Upper lobe of left lung (tissue), 6 donors: ENCODE data around the gene NEB. TPM values are rescaled to one million over a fixed set of nuclear protein-coding genes. Genes with fewer than 3 reads are reported as not detected.

Source experiments
- ATAC-seq, 2 donors: fragments of 200-7000 bp; cut with Tn5 transposase; one replicate each; pipeline ENCODE4 v1.9.1; 2022; ENCODE audit warnings: mild to moderate bottlenecking in 2 of 2, moderate library complexity in 2 of 2; ENCODE audit not compliant: low FRiP score in 2 of 2
- DNase-seq, 2 donors: peaks; one replicate each; pipeline ENCODE4 v3.0.0-alpha.2; 2019 to 2020
- H3K27ac ChIP-seq, 4 donors: fragments of 200-600 bp; sonication (generic); one replicate each; pipeline ENCODE4 v1.5.1; 2016 to 2019
- H3K27me3 ChIP-seq, 4 donors: fragments of 200-600 bp; sonication (generic); one replicate each; pipeline ENCODE4 v1.5.1; 2017 to 2019
- H3K36me3 ChIP-seq, 4 donors: fragments of 200-600 bp; sonication (generic); one replicate each; pipeline ENCODE4 v1.5.1; 2016 to 2019
- H3K4me1 ChIP-seq, 4 donors: fragments of 200-600 bp; sonication (generic); one replicate each; pipeline ENCODE4 v1.5.1; 2018 to 2019
- H3K4me3 ChIP-seq, 4 donors: fragments of 200-600 bp; sonication (generic); one replicate each; pipeline ENCODE4 v1.5.1; 2017 to 2019; ENCODE audit warnings: mild to moderate bottlenecking in 2 of 4, moderate library complexity in 1 of 4
- H3K9me3 ChIP-seq, 4 donors: fragments of 200-600 bp; sonication (generic); one replicate each; pipeline ENCODE4 v1.5.1; 2018 to 2019
- CTCF ChIP-seq, 6 experiments: fragments of 450-650 bp in 4 of 6; fragments of 200-600 bp in 2 of 6; sonication (generic) in 2 of 6; IDR thresholded peaks; one replicate each; pipeline ENCODE4 v1.5.1; 2016 to 2019; ENCODE audit warnings: antibody characterized with exemption in 6 of 6
- EP300 ChIP-seq, 4 donors: sonication (generic); formaldehyde crosslinking; IDR thresholded peaks; one replicate each; pipeline ENCODE4 v1.5.1; 2017; ENCODE audit warnings: antibody characterized with exemption in 4 of 4, control low read depth in 2 of 4
- POLR2A ChIP-seq, 4 donors: fragments of 450-650 bp; IDR thresholded peaks; one replicate each; pipeline ENCODE4 v1.5.1; 2016 to 2017; ENCODE audit warnings: antibody characterized with exemption in 4 of 4, mild to moderate bottlenecking in 2 of 4
- POLR2AphosphoS5 ChIP-seq, 2 donors: sonication (generic); formaldehyde crosslinking; IDR thresholded peaks; one replicate each; pipeline ENCODE4 v1.5.1; 2017; ENCODE audit warnings: antibody characterized with exemption in 2 of 2
- WGBS, 2 donors: methylation state at CpG; one replicate each; pipeline ENCODE4 v1.1.5; 2017 to 2018; 5-methylcytosine and 5-hydroxymethylcytosine counted together
- total RNA-seq, 6 donors: library from RNA; depleted of rRNA in 4 of 6; stranded (reverse); fragments of >200 nt in 4 of 6; gene quantifications; one replicate each; pipeline versions ENCODE4 v1.1.0 to v1.2.1, GENCODE V29; 2016 to 2021
- donor health status: DM: no; HTN: no; CAD: no; lungs with moderate emphysema.
- donor health status: DM: no; HTN: yes; CAD: no; lungs with severe emphysema.

The NEB gene
- total RNA-seq, 6 donors from 2014 or later: 0.31 to 6.3 (median 2.0) TPM

- DNase-seq: no peak
- Histone ChIP-seq H3K36me3 (no peaks in the 10 kb centered on the region), H3K27ac (no peak overlapping the region), H3K27me3 (no peaks in the 10 kb centered on the region), H3K4me1 (no peaks in the 10 kb centered on the region), H3K9me3 (no peaks in the 10 kb centered on the region), H3K4me3 (no peak overlapping the region)
- 78 to 83% methylated on average over 8 of the region's 8 CpGs for WGBS, 2 donors
- TF ChIP-seq POLR2A (IDR thresholded peaks at IDR 0.05) (no peak), POLR2AphosphoS5 (IDR thresholded peaks at IDR 0.05) (no peak), CTCF (IDR thresholded peaks at IDR 0.05) (no peak), EP300 (IDR thresholded peaks at IDR 0.05) (no peak)
- no peak for ATAC-seq
Observed at GRCh38 chr2:151655663-151656398, 78.4 kb downstream of the NEB start.

GRCh38 chr2:151654891-151655290, 79.4 kb downstream of the NEB start:
- H3K4me3 ChIP-seq: no peak overlapping the region
- TF ChIP-seq EP300 (IDR thresholded peaks at IDR 0.05): no peak
- TF ChIP-seq POLR2A (IDR thresholded peaks at IDR 0.05): no peak
- no peak for TF ChIP-seq CTCF (IDR thresholded peaks at IDR 0.05)
- no peak for TF ChIP-seq POLR2AphosphoS5 (IDR thresholded peaks at IDR 0.05)
- H3K4me1 ChIP-seq: no peaks in the 10 kb centered on the region
- no peaks in the 10 kb centered on the region for H3K27me3 ChIP-seq
- no peak overlapping the region for H3K27ac ChIP-seq
- no peaks in the 10 kb centered on the region for H3K36me3 ChIP-seq
- no peak for DNase-seq
- no peaks in the 10 kb centered on the region for H3K9me3 ChIP-seq
- no peak for ATAC-seq

- Histone ChIP-seq H3K4me3 (no peak overlapping the region), H3K36me3 (no peaks in the 10 kb centered on the region), H3K27me3 (no peaks in the 10 kb centered on the region), H3K9me3 (no peaks in the 10 kb centered on the region), H3K27ac (no peak overlapping the region), H3K4me1 (no peaks in the 10 kb centered on the region)
- TF ChIP-seq EP300 (IDR thresholded peaks at IDR 0.05) (no peak), POLR2AphosphoS5 (IDR thresholded peaks at IDR 0.05) (no peak), CTCF (IDR thresholded peaks at IDR 0.05) (no peak), POLR2A (IDR thresholded peaks at IDR 0.05) (no peak)
- ATAC-seq (no peak), DNase-seq (no peak)
- 80 to 87% methylated on average over 3 of the region's 3 CpGs for whole genome bisulfite sequencing, 2 donors
Observed at GRCh38 chr2:151654085-151654484, 80.2 kb downstream of the NEB start.

GRCh38 chr2:151651274-151651673, 83.0 kb downstream of the NEB start:
- H3K4me1 ChIP-seq: no peaks in the 10 kb centered on the region
- TF ChIP-seq POLR2A (IDR thresholded peaks at IDR 0.05): no peak
- no peak for TF ChIP-seq CTCF (IDR thresholded peaks at IDR 0.05)
- H3K27me3 ChIP-seq: no peaks in the 10 kb centered on the region
- WGBS, 2 donors: 81 to 94% methylated on average over 3 of the region's 3 CpGs
- DNase-seq (no peak), ATAC-seq (no peak)
- H3K9me3 ChIP-seq: peaks cover 0 to 5% (median 0%) of the 10 kb centered on the region in 4 donors
- no peaks in the 10 kb centered on the region for H3K36me3 ChIP-seq
- H3K4me3 ChIP-seq: no peak overlapping the region
- no peak overlapping the region for H3K27ac ChIP-seq

GRCh38 chr2:151650456-151650855, 83.8 kb downstream of the NEB start:
- Histone ChIP-seq H3K4me1 (no peaks in the 10 kb centered on the region), H3K9me3 (peaks cover 0 to 5% (median 0%) of the 10 kb centered on the region in 4 donors), H3K27ac (no peak overlapping the region), H3K27me3 (no peaks in the 10 kb centered on the region), H3K4me3 (no peak overlapping the region), H3K36me3 (no peaks in the 10 kb centered on the region)
- ATAC-seq: no peak
- WGBS, 2 donors: 87 to 91% methylated on average over 3 of the region's 3 CpGs
- TF ChIP-seq POLR2A (IDR thresholded peaks at IDR 0.05): no peak
- no peak for TF ChIP-seq POLR2AphosphoS5 (IDR thresholded peaks at IDR 0.05)
- TF ChIP-seq EP300 (IDR thresholded peaks at IDR 0.05): no peak
- TF ChIP-seq CTCF (IDR thresholded peaks at IDR 0.05): no peak
- DNase-seq: no peak
